Ovary (tissue), 9 donors: Measurements from ENCODE around the gene AGPAT4. TPM values are rescaled to one million over a fixed set of nuclear protein-coding genes. Genes with fewer than 3 reads are reported as not detected.

ENCODE experiments used
- DNase-seq, 5 donors: peaks; one replicate each; pipeline ENCODE4 v3.0.0-alpha.2; 2019 to 2020
- H3K27ac ChIP-seq, 2 donors: fragments of 200-600 bp; one replicate each; pipeline versions ENCODE4 v1.5.1 to v1.8.0; 2019 to 2022
- H3K27me3 ChIP-seq: fragments of 200-600 bp; one replicate; pipeline ENCODE4 v1.8.0; 2022
- H3K36me3 ChIP-seq: fragments of 200-600 bp; sonication (generic); one replicate; pipeline ENCODE4 v1.5.1; 2019
- H3K4me1 ChIP-seq: one replicate; pipeline ENCODE4 v1.8.1; 2013; ENCODE audit warnings: mild to moderate bottlenecking, moderate library complexity; ENCODE audit not compliant: insufficient read depth
- H3K4me3 ChIP-seq: fragments of 200-600 bp; sonication (generic); one replicate; pipeline ENCODE4 v1.5.1; 2017
- H3K9me3 ChIP-seq, 2 donors: fragments of 200-600 bp in 1 of 2; sonication (generic) in 1 of 2; one replicate each; pipeline versions ENCODE4 v1.5.1 to v1.8.1; 2013 to 2019; ENCODE audit warnings: mild to moderate bottlenecking in 1 of 2, moderate library complexity in 1 of 2
- CTCF ChIP-seq, 3 donors: fragments of 450-650 bp in 2 of 3; fragments of 200-600 bp in 1 of 3; IDR thresholded peaks; one replicate each; pipeline versions ENCODE4 v1.5.1 to v1.8.0; 2016 to 2022; ENCODE audit warnings: antibody characterized with exemption in 3 of 3, mild to moderate bottlenecking in 1 of 3
- EP300 ChIP-seq: sonication (generic); formaldehyde crosslinking; IDR thresholded peaks from one replicate; pipeline ENCODE4 v1.6.1; 2017; ENCODE audit warnings: antibody characterized with exemption
- POLR2A ChIP-seq: fragments of 450-650 bp; IDR thresholded peaks from one replicate; pipeline ENCODE4 v1.6.1; 2017; ENCODE audit warnings: antibody characterized with exemption, mild to moderate bottlenecking, moderate library complexity
- WGBS, 3 donors: extraction: QIAGEN DNeasy Blood & Tissue Kit in 1 of 3; methylation state at CpG; one replicate each; pipeline versions ENCODE4 v1.1.5 to v1.1.7; 2013 to 2017; 5-methylcytosine and 5-hydroxymethylcytosine counted together
- intact Hi-C, 4 donors: fragments of 100-400 bp; cut with DNase I; formaldehyde crosslinking; loops; one replicate each; pipeline versions ENCODE4 v1.11.0 to v1.15.1; 2022 to 2023
- polyA plus RNA-seq, 2 donors: library from polyadenylated mRNA; stranded (reverse); fragments of 200-250 nt in 1 of 2; fragments of 350-450 nt in 1 of 2; fragmentation: Illumina TruSeq in 1 of 2; extraction: RNeasy Lipid Tissue Mini Kit (QIAGEN cat#74804) in 1 of 2; gene quantifications; one replicate each; pipeline ENCODE4 v1.2.3, GENCODE V29; 2013 to 2014
- total RNA-seq, 7 donors: library from RNA; depleted of rRNA in 2 of 7; stranded (reverse); fragments of >200 nt in 2 of 7; fragmentation: NEBNext Ultra II Directional in 3 of 7; extraction: Animal tissue kit (Norgen Biotek cat#: 25700) in 3 of 7; gene quantifications; one replicate each; pipeline versions ENCODE4 v1.1.0 to v1.2.4, GENCODE V29; 2016 to 2023
- donor health status: DM: no; HTN: no; CAD: no; lungs with moderate emphysema.
- donor health status: DM: no; HTN: no; CAD: no.
- donor health status: Bipolar disorder and iron deficiency.
- donor health status: DM: yes; HTN: yes; CAD: no.
- donor health status: DM: no; HTN: no; CAD: no.
- donor health status: DM: yes; HTN: yes; CAD: no.

Gene AGPAT4
- total and polyA plus RNA-seq, 9 donors = 4.4 to 13.7 (median 8.9) TPM

- H3K4me3 ChIP-seq = no peak overlapping the region
- H3K27ac ChIP-seq = no peak overlapping the region
- H3K4me1 ChIP-seq = no peaks in the 10 kb centered on the region
- H3K9me3 ChIP-seq = no peaks in the 10 kb centered on the region
- DNase-seq = no peak
- no peak for TF ChIP-seq EP300
- TF ChIP-seq POLR2A = no peak
- no peak for TF ChIP-seq CTCF (IDR thresholded peaks at IDR 0.05)
- intact Hi-C loops = no loop called here
- no peaks in the 10 kb centered on the region for H3K27me3 ChIP-seq
- 94% methylated on average over 4 of the region's 4 CpGs for WGBS, 3 donors
- H3K36me3 ChIP-seq = no peaks in the 10 kb centered on the region
Measured at GRCh38 chr6:161207200-161207599, 66.7 kb downstream of the AGPAT4 start.

GRCh38 chr6:161204866-161205557 is 68.8 kb downstream of the AGPAT4 start:
- Histone ChIP-seq H3K27ac (no peak overlapping the region), H3K36me3 (no peaks in the 10 kb centered on the region), H3K9me3 (no peaks in the 10 kb centered on the region), H3K4me3 (no peak overlapping the region), H3K27me3 (no peaks in the 10 kb centered on the region), H3K4me1 (no peaks in the 10 kb centered on the region)
- intact Hi-C loops = no loop called here
- TF ChIP-seq POLR2A (no peak), CTCF (IDR thresholded peaks at IDR 0.05) (no peak), EP300 (no peak)
- no peak for DNase-seq
- 73 to 80% (median 74%) methylated on average over 11 of the region's 11 CpGs for WGBS, 3 donors

DNA sequence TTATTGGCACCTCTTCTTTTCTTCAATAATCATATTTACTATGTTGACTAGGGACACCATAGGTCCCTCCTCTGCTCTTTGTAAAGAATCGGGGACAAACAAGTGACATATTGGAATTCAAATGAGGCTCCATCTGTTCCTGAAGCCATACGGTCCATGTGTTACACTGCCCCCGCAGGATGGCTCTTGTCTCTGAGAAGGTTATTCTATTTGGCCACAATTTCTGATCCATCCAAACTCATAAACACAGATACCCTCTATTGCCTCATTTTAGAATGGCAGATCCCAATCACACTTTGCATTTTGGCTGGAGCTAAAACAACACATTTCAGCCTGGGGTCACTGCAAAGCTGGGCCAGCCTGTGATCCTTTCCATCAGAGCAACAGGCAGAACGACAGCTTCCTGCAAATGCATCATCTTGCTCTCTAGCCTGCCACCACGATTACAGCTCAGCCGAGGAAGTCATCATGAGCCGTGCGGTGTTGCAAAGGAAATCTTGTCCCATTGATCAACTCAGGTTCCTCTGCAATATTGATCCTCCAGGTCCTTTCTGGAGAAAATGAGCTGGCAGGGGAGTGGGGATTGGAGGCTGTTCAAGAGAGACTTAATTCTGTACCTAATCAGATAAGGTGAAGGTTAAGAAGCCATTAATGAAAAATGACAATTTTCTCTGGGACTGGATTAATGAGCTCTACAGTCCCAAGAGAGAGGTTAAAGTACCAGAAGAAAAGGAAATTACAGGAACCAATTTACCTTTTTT is 73.1 kb downstream of the AGPAT4 start:
- Histone ChIP-seq H3K9me3 (no peaks in the 10 kb centered on the region), H3K4me1 (no peaks in the 10 kb centered on the region), H3K4me3 (no peak overlapping the region), H3K27ac (no peak overlapping the region), H3K27me3 (no peaks in the 10 kb centered on the region), H3K36me3 (no peaks in the 10 kb centered on the region)
- intact Hi-C loops = no loop called here
- TF ChIP-seq CTCF (IDR thresholded peaks at IDR 0.05) (no peak), EP300 (no peak), POLR2A (no peak)
- DNase-seq = no peak
- WGBS, 3 donors = 87 to 90% (median 88%) methylated on average over 8 of the region's 8 CpGs

DNA sequence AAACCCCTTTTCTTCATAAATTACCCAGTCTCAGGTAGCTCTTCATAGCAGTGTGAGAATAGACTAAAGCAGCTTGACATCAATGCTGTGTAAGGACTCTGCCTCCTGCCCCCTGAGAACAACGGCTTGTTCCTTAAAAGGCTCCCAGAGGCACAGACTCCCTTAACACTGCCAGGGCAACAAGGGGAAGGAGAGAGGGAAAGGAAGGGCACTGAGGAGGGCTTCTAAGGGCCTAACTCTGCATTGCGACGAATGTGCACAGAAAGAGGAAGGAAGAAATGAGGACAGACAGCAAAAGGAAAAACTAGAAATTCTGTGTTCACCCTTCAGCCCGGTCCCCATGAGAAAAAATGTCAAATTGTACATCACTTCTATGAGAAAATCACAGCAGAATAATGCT is 74.0 kb downstream of the AGPAT4 start:
- Histone ChIP-seq H3K36me3 (no peaks in the 10 kb centered on the region), H3K9me3 (no peaks in the 10 kb centered on the region), H3K4me1 (no peaks in the 10 kb centered on the region), H3K4me3 (no peak overlapping the region), H3K27me3 (no peaks in the 10 kb centered on the region), H3K27ac (no peak overlapping the region)
- DNase-seq = no peak
- WGBS, 3 donors = 92 to 95% (median 93%) methylated on average over 4 of the region's 4 CpGs
- intact Hi-C loops = no loop called here
- no peak for TF ChIP-seq CTCF (IDR thresholded peaks at IDR 0.05)
- no peak for TF ChIP-seq EP300
- TF ChIP-seq POLR2A = no peak
